ENCODE data around the gene KLF1. TPM values are rescaled to one million over a fixed set of nuclear protein-coding genes. Genes with fewer than 3 reads are reported as not detected.

The KLF1 gene
- total and polyA plus RNA-seq, 2 of the 13 experiments (the other 11 are each of a cell fraction or from before 2014, with no cell fraction given), result not detected

DNA sequence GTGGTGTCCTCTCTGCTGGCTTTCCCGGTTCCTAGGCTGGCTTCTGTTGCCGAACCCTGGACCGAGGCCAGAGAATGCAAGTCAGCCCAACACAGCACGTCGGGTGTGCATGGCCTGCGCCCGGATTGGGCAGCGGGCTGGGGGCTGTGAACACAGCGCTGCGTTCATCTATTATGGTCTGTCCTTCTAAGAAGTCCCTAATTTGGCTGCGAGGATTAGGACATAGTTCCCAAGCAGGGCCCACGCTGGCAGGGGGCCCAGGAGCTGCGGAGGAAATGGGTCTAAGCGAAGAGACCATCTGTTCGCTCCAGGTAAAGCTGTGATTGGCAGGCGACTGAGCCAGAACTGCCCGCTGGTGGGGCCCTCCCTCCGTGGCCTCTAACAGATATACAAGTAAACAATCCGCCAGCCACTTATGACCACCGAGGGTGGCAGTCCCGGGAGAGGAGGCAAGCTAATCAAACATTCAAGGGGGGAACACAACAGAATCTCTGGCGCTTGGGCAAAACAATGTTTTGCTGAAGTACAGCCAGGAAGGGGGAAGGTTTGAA is 26.1 kb upstream of the KLF1 start (continued):
- TF ChIP-seq, protein P1, sequence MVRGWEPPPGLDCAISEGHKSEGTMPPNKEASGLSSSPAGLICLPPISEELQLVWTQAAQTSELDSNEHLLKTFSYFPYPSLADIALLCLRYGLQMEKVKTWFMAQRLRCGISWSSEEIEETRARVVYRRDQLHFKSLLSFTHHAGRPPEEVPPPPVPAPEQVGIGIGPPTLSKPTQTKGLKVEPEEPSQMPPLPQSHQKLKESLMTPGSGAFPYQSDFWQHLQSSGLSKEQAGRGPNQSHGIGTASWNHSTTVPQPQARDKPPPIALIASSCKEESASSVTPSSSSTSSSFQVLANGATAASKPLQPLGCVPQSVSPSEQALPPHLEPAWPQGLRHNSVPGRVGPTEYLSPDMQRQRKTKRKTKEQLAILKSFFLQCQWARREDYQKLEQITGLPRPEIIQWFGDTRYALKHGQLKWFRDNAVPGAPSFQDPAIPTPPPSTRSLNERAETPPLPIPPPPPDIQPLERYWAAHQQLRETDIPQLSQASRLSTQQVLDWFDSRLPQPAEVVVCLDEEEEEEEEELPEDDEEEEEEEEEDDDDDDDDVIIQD (CRISPR knock-in tag; IDR thresholded peaks at IDR 0.05; ENCODE audit: low read depth), result 0 out of 2 replicates have a peak, but pooled peaks have one; percentile 23
- TF ChIP-seq ZNF383 (CRISPR knock-in tag; IDR thresholded peaks at IDR 0.05; ENCODE audit: borderline replicate concordance), result no peak
- peak; percentile 53; the same call in 1 of the 2 replicates for TF ChIP-seq GABPB1 (CRISPR knock-in tag; IDR thresholded peaks at IDR 0.05)
- no peak for TF ChIP-seq RFX5 (IDR thresholded peaks at IDR 0.05; ENCODE audit: low read depth, low read length)
- no peak for TF ChIP-seq JUNB (CRISPR knock-in tag; IDR thresholded peaks at IDR 0.05; ENCODE audit: borderline replicate concordance)
- TF ChIP-seq POLR2A (IDR thresholded peaks at IDR 0.05; ENCODE audit: insufficient read depth in 1 of 2, low read depth in 2 of 2, low read length in 2 of 2), result 0 out of 4 replicates have a peak, but pooled peaks have one; percentile 12 to 13
- peak; percentile 45; the same call in 1 of the 2 replicates for TF ChIP-seq ZNF768 (CRISPR knock-in tag; IDR thresholded peaks at IDR 0.05)
- 0 out of 2 replicates have a peak, but pooled peaks have one; percentile 56 for TF ChIP-seq ZNF230 (CRISPR knock-in tag; IDR thresholded peaks at IDR 0.05)
- no peak for TF ChIP-seq PAF1 (CRISPR knock-in tag; IDR thresholded peaks at IDR 0.05)
- no peak for TF ChIP-seq ZNF766 (CRISPR knock-in tag; IDR thresholded peaks at IDR 0.05; ENCODE audit: borderline replicate concordance)
- no peak for TF ChIP-seq PCBP2 (optimal IDR thresholded peaks at IDR 0.05; ENCODE audit: low read depth, low read length, poor library complexity, severe bottlenecking)
- TF ChIP-seq TBX3 (IDR thresholded peaks at IDR 0.05; ENCODE audit: borderline replicate concordance), result 0 out of 2 replicates have a peak, but pooled peaks have one; percentile 13
- TF ChIP-seq GATA4 (IDR thresholded peaks at IDR 0.05; ENCODE audit: borderline replicate concordance, low read depth), result no peak
- TF ChIP-seq SIN3B (IDR thresholded peaks at IDR 0.05; ENCODE audit: low read length), result no peak
- TF ChIP-seq TCF12 (IDR thresholded peaks at IDR 0.05), result no peak
- TF ChIP-seq TCF12 (CRISPR knock-in tag; IDR thresholded peaks at IDR 0.05), result no peak
- no peak for TF ChIP-seq KIAA2018 (CRISPR knock-in tag; IDR thresholded peaks at IDR 0.05; ENCODE audit: borderline replicate concordance)
- no peak for TF ChIP-seq ZNF263 (CRISPR knock-in tag; IDR thresholded peaks at IDR 0.05)
- TF ChIP-seq, protein P2, sequence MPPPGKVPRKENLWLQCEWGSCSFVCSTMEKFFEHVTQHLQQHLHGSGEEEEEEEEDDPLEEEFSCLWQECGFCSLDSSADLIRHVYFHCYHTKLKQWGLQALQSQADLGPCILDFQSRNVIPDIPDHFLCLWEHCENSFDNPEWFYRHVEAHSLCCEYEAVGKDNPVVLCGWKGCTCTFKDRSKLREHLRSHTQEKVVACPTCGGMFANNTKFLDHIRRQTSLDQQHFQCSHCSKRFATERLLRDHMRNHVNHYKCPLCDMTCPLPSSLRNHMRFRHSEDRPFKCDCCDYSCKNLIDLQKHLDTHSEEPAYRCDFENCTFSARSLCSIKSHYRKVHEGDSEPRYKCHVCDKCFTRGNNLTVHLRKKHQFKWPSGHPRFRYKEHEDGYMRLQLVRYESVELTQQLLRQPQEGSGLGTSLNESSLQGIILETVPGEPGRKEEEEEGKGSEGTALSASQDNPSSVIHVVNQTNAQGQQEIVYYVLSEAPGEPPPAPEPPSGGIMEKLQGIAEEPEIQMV (CRISPR knock-in tag; IDR thresholded peaks at IDR 0.05; ENCODE audit: low read depth), result 0 out of 2 replicates have a peak, but pooled peaks have one; percentile 45
